ENCODE measurements around the gene AMMECR1L. TPM values are rescaled to one million over a fixed set of nuclear protein-coding genes. Genes with fewer than 3 reads are reported as not detected.
"Not testable (repeated sequence)": the region's sequence is repeated elsewhere in the genome, so short reads cannot be mapped to it uniquely, and the experiment has no call there.

Gene AMMECR1L
- total RNA-seq, 1 donor from 2014 or later: 24.0 TPM

DNA sequence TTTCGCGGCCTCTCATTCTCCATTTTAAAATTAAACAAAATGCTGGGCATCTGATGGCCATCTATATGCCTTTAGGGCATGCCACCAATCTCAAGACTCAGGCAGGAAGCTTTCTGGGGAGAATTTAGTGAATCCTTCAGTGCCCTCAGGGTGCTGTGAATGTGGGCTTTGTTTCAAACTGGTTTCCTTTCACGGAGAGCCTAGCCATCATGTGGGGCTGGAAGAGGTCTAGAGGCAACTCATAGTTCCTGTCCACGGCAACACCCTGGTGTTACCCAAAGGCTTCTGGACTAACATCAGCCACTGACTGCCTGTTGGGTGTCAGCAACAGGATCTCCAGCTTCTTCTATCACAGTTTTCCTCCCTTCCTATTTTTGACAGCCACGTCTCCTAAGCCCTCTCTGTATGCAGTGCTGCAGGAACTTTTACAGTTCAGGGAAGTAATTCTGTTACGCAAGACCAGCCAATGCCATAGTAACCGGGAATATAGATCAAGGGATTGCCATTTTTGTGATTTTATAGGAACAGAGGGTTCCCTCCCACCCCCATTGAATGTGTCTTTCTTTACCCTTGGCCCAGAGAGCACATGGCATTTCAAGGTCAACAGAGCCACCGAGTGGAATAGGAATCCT, 66.8 kb downstream of the AMMECR1L start:
- TF ChIP-seq CTCF (IDR thresholded peaks at IDR 0.05; ENCODE audit: unreplicated experiment): no peak
- Mint-ChIP-seq H3K4me3 (ENCODE audit: low read depth) (no peak overlapping the region), H3K36me3 (ENCODE audit: insufficient read depth) (no peaks in the 10 kb centered on the region), H3K27ac (no peak overlapping the region), H3K9me3 (ENCODE audit: low read depth) (peaks cover 26% of the 10 kb centered on the region), H3K4me1 (ENCODE audit: low read depth) (no peaks in the 10 kb centered on the region), H3K27me3 (no peaks in the 10 kb centered on the region)
- DNase-seq (ENCODE audit: low spot score, unreplicated experiment): no peak

GRCh38 chr2:127818241-127818640, 67.5 kb downstream of the AMMECR1L start:
- no peak for TF ChIP-seq CTCF (IDR thresholded peaks at IDR 0.05; ENCODE audit: unreplicated experiment)
- Mint-ChIP-seq H3K27me3 (no peaks in the 10 kb centered on the region), H3K36me3 (ENCODE audit: insufficient read depth) (no peaks in the 10 kb centered on the region), H3K9me3 (ENCODE audit: low read depth) (peaks cover 26% of the 10 kb centered on the region), H3K27ac (no peak overlapping the region), H3K4me1 (ENCODE audit: low read depth) (no peaks in the 10 kb centered on the region), H3K4me3 (ENCODE audit: low read depth) (no peak overlapping the region)
- no peak for DNase-seq (ENCODE audit: low spot score, unreplicated experiment)

- Mint-ChIP-seq H3K4me1 (ENCODE audit: low read depth) (peaks cover 8% of the 10 kb centered on the region), H3K9me3 (ENCODE audit: low read depth) (peaks cover 12% of the 10 kb centered on the region), H3K27ac (no peak overlapping the region), H3K36me3 (ENCODE audit: insufficient read depth) (peaks cover under 1% of the 10 kb centered on the region), H3K4me3 (ENCODE audit: low read depth) (no peak overlapping the region), H3K27me3 (no peaks in the 10 kb centered on the region)
- DNase-seq (ENCODE audit: low spot score, unreplicated experiment): no peak
- TF ChIP-seq CTCF (IDR thresholded peaks at IDR 0.05; ENCODE audit: unreplicated experiment): no peak
These were observed 71.1 kb downstream of the AMMECR1L start for GRCh38 chr2:127814677-127815076.

DNA sequence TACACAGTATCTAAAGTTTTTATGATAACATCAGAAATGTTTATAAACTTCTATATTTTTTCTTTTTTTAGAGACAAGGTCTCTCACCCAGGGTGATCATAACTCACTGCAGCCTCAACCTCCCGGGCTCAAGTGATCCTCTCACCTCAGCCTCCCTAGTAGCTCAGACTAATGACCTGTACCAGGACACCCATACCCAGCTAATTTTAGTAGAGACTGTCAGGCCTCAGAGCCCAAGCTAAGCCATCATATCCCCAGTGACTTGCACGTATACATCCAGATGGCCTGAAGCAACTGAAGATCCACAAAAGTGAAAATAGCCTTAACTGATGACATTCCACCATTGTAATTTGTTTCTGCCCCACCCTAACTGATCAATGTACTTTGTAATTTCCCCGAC, 73.3 kb downstream of the AMMECR1L start:
- peak overlapping the region; percentile 99 for H3K27ac Mint-ChIP-seq
- peak overlapping the region; percentile 29 for H3K4me3 Mint-ChIP-seq (ENCODE audit: low read depth)
- peaks cover 16% of the 10 kb centered on the region for H3K4me1 Mint-ChIP-seq (ENCODE audit: low read depth)
- not testable (repeated sequence) for DNase-seq (ENCODE audit: low spot score, unreplicated experiment); H3K9me3 Mint-ChIP-seq (ENCODE audit: low read depth); H3K27me3 Mint-ChIP-seq; H3K36me3 Mint-ChIP-seq (ENCODE audit: insufficient read depth)

Other genes with a start within 250 kb of the AMMECR1L start
- not detected in 2 replicates for gene GPR17, start 239.8 kb downstream of the AMMECR1L start, total RNA-seq
- 6.1 and 6.2 TPM in 2 replicates for gene LIMS2, start 210.4 kb downstream of the AMMECR1L start, total RNA-seq
- gene SFT2D3, start 184.5 kb downstream of the AMMECR1L start, total RNA-seq: 13.7 and 15.3 TPM in 2 replicates
- gene WDR33, start 74.8 kb downstream of the AMMECR1L start, total RNA-seq: 69.0 and 74.2 TPM in 2 replicates
- gene POLR2D, start 27.8 kb downstream of the AMMECR1L start, total RNA-seq: 41.1 and 42.7 TPM in 2 replicates
- gene SAP130, start 142.1 kb upstream of the AMMECR1L start, total RNA-seq: 43.5 and 45.3 TPM in 2 replicates
- gene UGGT1, start 205.2 kb upstream of the AMMECR1L start, total RNA-seq: 53.0 and 60.3 TPM in 2 replicates